Common myeloid progenitor, CD34-positive (primary cell): Measurements from ENCODE around the gene ASXL2.

Experiments
- CTCF ChIA-PET: fragments of 350-600 bp; sonication (Branson Sonifier 250); formaldehyde crosslinking; loops from one replicate; lab custom pipeline; 2021; ENCODE audit warnings: antibody characterized with exemption; lab: Charles Lee
- POLR2A ChIA-PET: fragments of 350-600 bp; sonication (Branson Sonifier 250); formaldehyde crosslinking; loops from one replicate; lab custom pipeline; 2021; ENCODE audit warnings: antibody characterized with exemption; lab: Charles Lee
- DNase-seq, 3 donors: peaks; one replicate each; pipeline versions ENCODE4 v3.0.0 to v3.0.0-alpha.2; 2013
- H3K27ac ChIP-seq, 2 experiments: 1 replicate in 1 of 2; 2 replicates in 1 of 2; pipeline ENCODE4 v1.7.0; 2013; ENCODE audit warnings: inconsistent platforms in 2 of 2, low read length in 2 of 2, mild to moderate bottlenecking in 2 of 2, low read depth in 1 of 2, moderate library complexity in 1 of 2; ENCODE audit not compliant: severe bottlenecking in 2 of 2, insufficient read depth in 1 of 2, poor library complexity in 1 of 2
- H3K27me3 ChIP-seq, 5 experiments: replicated peaks in 2 of 5; 1 replicate in 3 of 5; 2 replicates in 2 of 5; pipeline versions ENCODE4 v1.6.1 to v1.7.0; 2013; ENCODE audit warnings: low read length in 4 of 5, mild to moderate bottlenecking in 2 of 5, moderate library complexity in 2 of 5, inconsistent platforms in 1 of 5; ENCODE audit not compliant: insufficient read depth in 5 of 5, control insufficient read depth in 4 of 5
- H3K36me3 ChIP-seq, 4 experiments: 1 replicate in 2 of 4; 2 replicates in 2 of 4; pipeline versions ENCODE4 v1.6.1 to v1.7.0; 2013; ENCODE audit warnings: low read length in 3 of 4, control low read depth in 1 of 4, mild to moderate bottlenecking in 1 of 4; ENCODE audit not compliant: control insufficient read depth in 4 of 4, insufficient read depth in 4 of 4
- H3K4me1 ChIP-seq, 4 experiments: 1 replicate in 3 of 4; 2 replicates in 1 of 4; pipeline versions ENCODE4 v1.6.1 to v1.7.1; 2013; ENCODE audit warnings: low read length in 3 of 4, mild to moderate bottlenecking in 3 of 4, control low read depth in 1 of 4, inconsistent platforms in 1 of 4, moderate library complexity in 1 of 4; ENCODE audit not compliant: control insufficient read depth in 4 of 4, insufficient read depth in 4 of 4; ENCODE audit errors: control extremely low read depth in 1 of 4
- H3K4me3 ChIP-seq, 7 experiments: 1 replicate in 4 of 7; 2 replicates in 3 of 7; pipeline versions ENCODE4 v1.5.1 to v1.7.0; 2013; ENCODE audit warnings: mild to moderate bottlenecking in 7 of 7, low read length in 6 of 7, moderate library complexity in 6 of 7, inconsistent platforms in 2 of 7, low read depth in 2 of 7, control low read depth in 1 of 7; ENCODE audit not compliant: insufficient read depth in 4 of 7, control insufficient read depth in 1 of 7; ENCODE audit errors: extremely low read depth in 1 of 7
- H3K9me3 ChIP-seq, 5 experiments: 1 replicate in 4 of 5; 2 replicates in 1 of 5; pipeline versions ENCODE4 v1.6.1 to v1.7.1; 2013; ENCODE audit warnings: low read length in 4 of 5, mild to moderate bottlenecking in 2 of 5, inconsistent platforms in 1 of 5, low read depth in 1 of 5, moderate library complexity in 1 of 5; ENCODE audit not compliant: control insufficient read depth in 4 of 5, insufficient read depth in 2 of 5; ENCODE audit errors: control extremely low read depth in 1 of 5
- WGBS: methylation state at CpG from one replicate; pipeline ENCODE4 v1.1.5; 2013; ENCODE audit not compliant: insufficient coverage; 5-methylcytosine and 5-hydroxymethylcytosine counted together

The ASXL2 gene

GRCh38 chr2:25784404-25784803 is 93.9 kb downstream of the ASXL2 start:
- H3K4me1 ChIP-seq, result no peaks in the 10 kb centered on the region
- H3K27me3 ChIP-seq, result no peaks in the 10 kb centered on the region
- H3K4me3 ChIP-seq, result no peak overlapping the region
- 100% methylated on average over 4 of the region's 4 CpGs for WGBS
- no peak overlapping the region for H3K27ac ChIP-seq
- ChIA-PET CTCF (interaction anchor here (0.8 to 1.0 kb wide), 2 partner anchors 20 to 86 kb away, joined by 3 read pairs; no protein-coding TSS in a partner anchor), POLR2A (no interaction called here)
- no peak for DNase-seq
- no peaks in the 10 kb centered on the region for H3K9me3 ChIP-seq
- peaks cover 3 to 10% (median 8%) of the 10 kb centered on the region in 4 experiments for H3K36me3 ChIP-seq

- 100% methylated on average over 4 of the region's 5 CpGs for WGBS
- H3K36me3 ChIP-seq, result peaks cover 3 to 8% (median 5%) of the 10 kb centered on the region in 4 experiments
- no peak for DNase-seq
- CTCF ChIA-PET, result no interaction called here
- H3K27ac ChIP-seq, result no peak overlapping the region
- H3K27me3 ChIP-seq, result no peaks in the 10 kb centered on the region
- POLR2A ChIA-PET, result no interaction called here
- no peaks in the 10 kb centered on the region for H3K9me3 ChIP-seq
- H3K4me3 ChIP-seq, result no peak overlapping the region
- H3K4me1 ChIP-seq, result peaks cover 0 to 2% (median 0%) of the 10 kb centered on the region in 4 experiments
Measured at GRCh38 chr2:25777077-25777476, 101.2 kb downstream of the ASXL2 start.

GRCh38 chr2:25772078-25772477 is 106.2 kb downstream of the ASXL2 start:
- Histone ChIP-seq H3K27me3 (no peaks in the 10 kb centered on the region), H3K4me1 (peaks cover 0 to 2% (median 0%) of the 10 kb centered on the region in 4 experiments), H3K36me3 (peaks cover 17 to 35% (median 26%) of the 10 kb centered on the region in 4 experiments), H3K9me3 (no peaks in the 10 kb centered on the region), H3K4me3 (no peak overlapping the region), H3K27ac (no peak overlapping the region)
- WGBS, result no CpG with 5 or more reads among the region's 4 CpGs
- POLR2A ChIA-PET, result no interaction called here
- DNase-seq, result no peak
- CTCF ChIA-PET, result no interaction called here

GRCh38 chr2:25763575-25763974 is 114.7 kb downstream of the ASXL2 start:
- Histone ChIP-seq H3K4me1 (no peaks in the 10 kb centered on the region), H3K4me3 (no peak overlapping the region), H3K36me3 (peaks cover 14 to 56% (median 28%) of the 10 kb centered on the region in 4 experiments), H3K27ac (no peak overlapping the region), H3K9me3 (no peaks in the 10 kb centered on the region), H3K27me3 (no peaks in the 10 kb centered on the region)
- 100% methylated on average over 1 of the region's 1 CpG for WGBS
- ChIA-PET CTCF (interaction anchor here (1.0 to 1.3 kb wide), 3 partner anchors 11 to 21 kb away, joined by 3 read pairs; no protein-coding TSS in a partner anchor), POLR2A (no interaction called here)
- no peak for DNase-seq

- peaks cover 5 to 42% (median 13%) of the 10 kb centered on the region in 4 experiments for H3K36me3 ChIP-seq
- CTCF ChIA-PET, result no interaction called here
- POLR2A ChIA-PET, result no interaction called here
- DNase-seq, result no peak
- H3K9me3 ChIP-seq, result no peaks in the 10 kb centered on the region
- no peaks in the 10 kb centered on the region for H3K27me3 ChIP-seq
- no peak overlapping the region for H3K27ac ChIP-seq
- H3K4me1 ChIP-seq, result peaks cover 0 to 9% (median 6%) of the 10 kb centered on the region in 4 experiments
- 100% methylated on average over 1 of the region's 1 CpG for WGBS
- H3K4me3 ChIP-seq, result no peak overlapping the region
Measured at GRCh38 chr2:25760297-25760696, 118.0 kb downstream of the ASXL2 start.

GRCh38 chr2:25758348-25758747 is 119.9 kb downstream of the ASXL2 start:
- DNase-seq, result no peak
- Histone ChIP-seq H3K27me3 (no peaks in the 10 kb centered on the region), H3K36me3 (peaks cover 12 to 52% (median 22%) of the 10 kb centered on the region in 4 experiments), H3K9me3 (no peaks in the 10 kb centered on the region), H3K27ac (no peak overlapping the region), H3K4me1 (peaks cover 0 to 9% (median 6%) of the 10 kb centered on the region in 4 experiments), H3K4me3 (no peak overlapping the region)
- ChIA-PET CTCF (interaction anchor here (0.7 kb wide), 1 partner anchor 24 kb away, joined by 5 read pairs; no protein-coding TSS in a partner anchor), POLR2A (interaction anchor here (0.7 kb wide), 1 partner anchor 15 kb away, joined by 9 read pairs; no protein-coding TSS in a partner anchor)
- no CpG with 5 or more reads among the region's 1 CpG for WGBS

GRCh38 chr2:25757906-25758305 is 120.4 kb downstream of the ASXL2 start:
- WGBS, result no CpG with 5 or more reads among the region's 1 CpG
- Histone ChIP-seq H3K36me3 (peaks cover 12 to 55% (median 26%) of the 10 kb centered on the region in 4 experiments), H3K9me3 (no peaks in the 10 kb centered on the region), H3K4me1 (peaks cover 0 to 9% (median 6%) of the 10 kb centered on the region in 4 experiments), H3K27ac (no peak overlapping the region), H3K27me3 (no peaks in the 10 kb centered on the region), H3K4me3 (no peak overlapping the region)
- DNase-seq, result no peak
- CTCF ChIA-PET, result interaction anchor here (0.6 to 0.7 kb wide), 2 partner anchors 24 to 29 kb away, joined by 3 to 5 read pairs; no protein-coding TSS in a partner anchor
- POLR2A ChIA-PET, result interaction anchor here (0.7 kb wide), 1 partner anchor 16 kb away, joined by 9 read pairs; no protein-coding TSS in a partner anchor
